ENCODE data around the gene CD40LG.

DNA sequence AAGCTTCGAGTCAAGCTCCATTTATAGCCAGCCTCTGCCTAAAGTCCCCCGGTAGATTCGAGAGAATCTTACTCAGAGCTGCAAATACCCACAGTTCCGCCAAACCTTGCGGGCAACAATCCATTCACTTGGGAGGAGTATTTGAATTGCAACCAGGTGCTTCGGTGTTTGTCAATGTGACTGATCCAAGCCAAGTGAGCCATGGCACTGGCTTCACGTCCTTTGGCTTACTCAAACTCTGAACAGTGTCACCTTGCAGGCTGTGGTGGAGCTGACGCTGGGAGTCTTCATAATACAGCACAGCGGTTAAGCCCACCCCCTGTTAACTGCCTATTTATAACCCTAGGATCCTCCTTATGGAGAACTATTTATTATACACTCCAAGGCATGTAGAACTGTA, 11.2 kb downstream of the CD40LG start:
- TF ChIP-seq EZH2 (IDR thresholded peaks at IDR 0.05; ENCODE audit: borderline replicate concordance, low read depth, low read length, severe bottlenecking) (no peak), POLR2AphosphoS5 (IDR thresholded peaks at IDR 0.05; ENCODE audit: insufficient read depth, low read depth, low read length) (no peak)
- TF ChIP-seq, protein P1, sequence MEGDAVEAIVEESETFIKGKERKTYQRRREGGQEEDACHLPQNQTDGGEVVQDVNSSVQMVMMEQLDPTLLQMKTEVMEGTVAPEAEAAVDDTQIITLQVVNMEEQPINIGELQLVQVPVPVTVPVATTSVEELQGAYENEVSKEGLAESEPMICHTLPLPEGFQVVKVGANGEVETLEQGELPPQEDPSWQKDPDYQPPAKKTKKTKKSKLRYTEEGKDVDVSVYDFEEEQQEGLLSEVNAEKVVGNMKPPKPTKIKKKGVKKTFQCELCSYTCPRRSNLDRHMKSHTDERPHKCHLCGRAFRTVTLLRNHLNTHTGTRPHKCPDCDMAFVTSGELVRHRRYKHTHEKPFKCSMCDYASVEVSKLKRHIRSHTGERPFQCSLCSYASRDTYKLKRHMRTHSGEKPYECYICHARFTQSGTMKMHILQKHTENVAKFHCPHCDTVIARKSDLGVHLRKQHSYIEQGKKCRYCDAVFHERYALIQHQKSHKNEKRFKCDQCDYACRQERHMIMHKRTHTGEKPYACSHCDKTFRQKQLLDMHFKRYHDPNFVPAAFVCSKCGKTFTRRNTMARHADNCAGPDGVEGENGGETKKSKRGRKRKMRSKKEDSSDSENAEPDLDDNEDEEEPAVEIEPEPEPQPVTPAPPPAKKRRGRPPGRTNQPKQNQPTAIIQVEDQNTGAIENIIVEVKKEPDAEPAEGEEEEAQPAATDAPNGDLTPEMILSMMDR (IDR thresholded peaks at IDR 0.05; ENCODE audit: extremely low read depth in 1 of 2, insufficient read depth in 1 of 2, low read depth in 1 of 2, low read length in 2 of 2), result no peak

Data from endothelial cell of umbilical vein (primary cell).